Activated T-cell treated with anti-CD3 and anti-CD28 coated beads for 4 hours (primary cell): ENCODE results near the gene PCYOX1L.

Source experiments
- DNase-seq: peaks from one replicate; pipeline ENCODE4 v3.0.0-alpha.2; 2020

The PCYOX1L gene

DNA sequence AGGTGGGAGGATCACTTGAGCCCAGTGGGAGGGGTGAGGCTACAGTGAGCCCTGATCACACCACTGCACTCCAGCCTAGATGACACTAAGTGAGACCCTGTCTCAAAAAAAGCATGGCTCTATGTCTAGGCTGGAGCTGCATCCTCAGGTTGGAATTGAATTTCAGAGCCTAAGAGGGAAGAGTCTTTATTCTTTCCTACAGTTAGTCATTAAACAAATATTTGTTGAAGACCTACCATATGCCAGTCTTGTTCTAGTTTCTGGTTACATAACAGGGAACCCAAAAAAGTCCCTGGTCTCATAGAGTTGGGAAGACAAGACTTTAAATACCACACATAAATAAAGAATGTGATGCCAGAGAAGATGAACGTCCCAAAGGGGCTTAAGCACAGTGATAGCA, 19.5 kb upstream of the PCYOX1L start:
- DNase-seq: no peak

DNA sequence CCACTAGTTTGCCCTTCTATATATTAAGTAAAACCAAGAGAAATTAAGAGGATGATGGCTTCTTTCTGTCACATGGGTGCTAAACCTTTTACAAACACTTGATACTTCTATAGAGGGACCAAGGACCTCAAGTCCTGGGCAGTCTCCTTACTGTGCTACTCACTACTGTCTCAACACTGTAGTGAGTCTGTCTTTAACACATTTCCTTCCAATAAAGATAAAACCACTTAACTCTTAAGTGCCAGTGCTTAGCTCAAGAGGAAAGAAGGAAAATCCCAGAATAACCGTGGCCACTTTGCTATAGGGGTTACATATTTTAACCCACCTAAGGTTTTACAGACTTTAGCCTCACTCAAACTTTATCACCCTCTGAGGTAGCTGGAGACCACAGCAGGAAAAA, 16.9 kb upstream of the PCYOX1L start:
- no peak for DNase-seq

DNA sequence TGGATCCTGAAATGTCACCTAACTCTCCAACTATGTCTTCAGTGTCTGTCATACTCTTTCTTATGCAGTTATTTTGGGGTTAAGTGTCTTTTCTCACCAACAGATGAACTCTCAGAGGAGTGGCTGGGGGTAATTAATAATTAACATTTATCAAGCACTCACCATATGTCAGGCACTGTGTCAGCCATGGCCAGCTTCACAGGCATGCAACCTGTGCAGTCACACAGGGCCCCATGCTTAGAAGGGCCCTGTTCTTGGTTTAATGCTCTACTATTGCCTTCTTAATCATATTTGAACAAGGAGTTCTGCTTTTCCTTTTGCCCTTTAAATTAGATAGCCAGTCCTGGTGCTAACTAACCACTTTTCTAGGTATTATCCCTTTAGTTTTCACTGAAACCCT, 16.0 kb upstream of the PCYOX1L start:
- DNase-seq: no peak

DNA sequence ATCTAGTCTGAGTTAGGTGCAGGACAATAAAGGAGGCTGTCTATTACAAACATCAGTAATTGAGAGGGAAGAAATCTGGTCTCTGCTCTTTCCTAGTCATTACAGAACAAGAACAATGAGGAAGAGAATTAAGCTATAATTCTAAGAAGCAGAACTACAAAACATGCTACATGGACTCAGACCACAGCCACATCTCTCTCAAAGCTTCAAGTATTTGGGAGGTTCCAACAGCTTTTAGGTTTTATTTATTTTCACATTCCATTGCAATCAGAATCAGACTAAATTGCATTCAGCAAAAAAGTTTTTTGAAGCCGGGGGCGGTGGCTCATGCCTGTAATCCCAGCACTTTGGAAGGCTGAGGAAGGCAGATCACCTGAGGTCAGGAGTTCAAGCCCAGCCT, 13.7 kb upstream of the PCYOX1L start:
- no peak for DNase-seq

DNA sequence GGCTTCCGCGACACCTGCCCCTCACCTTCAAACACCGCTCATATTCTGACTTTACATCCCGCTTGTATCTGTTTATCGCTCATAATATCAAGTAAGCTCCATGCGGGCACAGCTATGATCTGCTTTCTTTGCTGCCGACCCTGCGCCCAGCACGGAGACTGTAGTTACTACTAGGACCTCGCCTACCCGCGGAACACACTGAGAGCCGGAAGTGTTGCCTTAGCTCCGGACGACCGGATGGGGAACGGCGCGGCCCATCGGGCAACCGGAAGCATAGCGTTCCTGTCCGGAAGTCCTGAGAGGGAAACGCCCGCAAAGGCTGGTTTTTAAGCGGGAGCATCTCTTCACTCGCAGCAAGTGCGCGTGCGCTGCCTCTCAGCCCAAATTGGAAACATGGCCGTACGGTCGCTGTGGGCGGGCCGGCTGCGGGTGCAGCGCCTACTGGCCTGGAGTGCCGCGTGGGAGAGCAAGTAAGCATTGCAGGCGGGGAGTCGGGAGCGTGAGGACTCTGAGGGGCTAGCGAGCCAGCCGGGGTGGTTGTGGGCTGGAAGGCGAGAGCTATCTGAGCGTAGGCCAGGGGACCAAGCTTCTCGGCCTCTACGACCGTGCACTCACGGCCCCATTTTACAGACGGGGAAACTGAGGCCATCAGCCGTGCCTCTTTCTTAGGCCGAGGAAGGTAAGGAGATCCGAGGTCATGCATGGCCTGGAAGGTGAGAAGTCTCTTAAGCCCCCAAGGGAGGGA, 12.5 kb upstream of the PCYOX1L start, which contains the start of gene GRPEL2:
GRPEL2 (plus strand) TSS at position 353 of the 745 bp plus-strand sequence; CDS start at position 394, 41 bp downstream.
- DNase-seq: peak; percentile 76

DNA sequence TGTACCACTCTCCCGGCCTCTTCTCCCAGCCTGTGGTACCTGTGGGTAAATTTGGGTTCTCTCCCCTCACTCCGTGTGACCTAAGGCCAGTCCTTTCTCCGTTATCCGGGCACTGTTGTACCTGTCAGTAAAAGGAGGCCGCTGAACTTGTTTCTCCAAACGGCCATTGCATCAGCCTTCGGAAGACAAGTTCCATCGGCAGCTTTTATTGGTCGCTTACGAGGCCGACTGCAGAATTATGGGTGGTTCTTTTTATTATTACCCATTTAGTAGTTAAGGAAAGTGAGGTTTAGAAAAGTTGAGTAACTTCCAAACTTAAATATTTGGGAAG, 12.0 kb upstream of the PCYOX1L start:
- DNase-seq: no peak

DNA sequence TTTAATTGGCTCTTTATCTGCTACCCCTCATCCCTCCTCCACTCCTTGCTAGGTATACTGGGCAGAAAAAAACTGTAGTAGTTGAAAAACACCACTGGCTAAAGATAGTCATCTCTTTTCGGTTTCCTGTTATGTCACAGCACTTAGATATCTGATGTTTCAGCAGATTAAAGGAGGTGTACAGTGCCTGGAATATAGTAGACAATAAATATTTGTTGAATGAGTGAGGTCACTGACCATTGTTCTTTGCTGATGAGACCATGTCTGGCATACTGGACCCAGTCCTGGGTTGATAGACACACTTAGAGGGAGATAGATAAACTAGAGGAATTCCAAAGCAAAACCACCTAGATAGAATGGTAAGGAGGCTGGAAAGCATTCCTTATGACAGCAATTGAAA, 9.3 kb upstream of the PCYOX1L start:
- DNase-seq: no peak

DNA sequence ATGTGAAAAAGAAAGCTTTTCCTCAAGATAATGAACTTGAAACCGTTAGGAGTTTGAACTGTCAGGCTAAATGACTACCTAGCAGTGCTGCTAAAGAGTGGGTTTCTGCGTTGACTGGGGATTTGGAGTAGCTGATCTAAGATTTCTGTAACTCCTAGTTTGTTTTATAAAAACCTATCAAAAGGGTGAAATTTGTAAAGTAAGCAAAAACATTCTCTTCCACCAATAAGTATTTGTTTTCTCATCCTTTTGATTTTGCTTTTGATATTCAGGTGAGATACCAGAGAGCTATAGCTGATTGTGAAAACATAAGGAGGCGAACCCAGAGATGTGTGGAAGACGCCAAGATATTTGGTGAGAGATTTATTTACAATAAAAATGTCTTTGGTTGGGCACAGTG, 8.5 kb upstream of the PCYOX1L start:
- DNase-seq: no peak

DNA sequence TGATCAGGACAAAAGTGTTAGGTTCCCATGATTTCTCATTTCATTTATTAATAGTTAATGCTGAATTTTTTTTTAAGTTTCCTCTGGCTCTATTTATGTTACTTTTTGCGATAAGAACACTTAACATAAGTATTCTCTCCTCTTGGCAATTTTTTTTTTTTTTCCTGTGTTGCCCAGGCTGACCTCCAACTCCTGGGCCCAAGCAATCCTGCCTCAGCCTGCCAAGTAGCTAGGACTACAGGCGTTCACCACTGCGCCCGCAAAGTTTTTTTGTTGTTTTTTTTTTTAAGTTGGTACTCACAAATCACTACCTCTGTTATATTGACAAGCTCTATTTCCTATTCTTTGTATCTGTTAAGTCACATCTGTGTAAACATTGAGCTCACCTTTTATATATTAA, 5.7 kb upstream of the PCYOX1L start:
- DNase-seq: no peak

DNA sequence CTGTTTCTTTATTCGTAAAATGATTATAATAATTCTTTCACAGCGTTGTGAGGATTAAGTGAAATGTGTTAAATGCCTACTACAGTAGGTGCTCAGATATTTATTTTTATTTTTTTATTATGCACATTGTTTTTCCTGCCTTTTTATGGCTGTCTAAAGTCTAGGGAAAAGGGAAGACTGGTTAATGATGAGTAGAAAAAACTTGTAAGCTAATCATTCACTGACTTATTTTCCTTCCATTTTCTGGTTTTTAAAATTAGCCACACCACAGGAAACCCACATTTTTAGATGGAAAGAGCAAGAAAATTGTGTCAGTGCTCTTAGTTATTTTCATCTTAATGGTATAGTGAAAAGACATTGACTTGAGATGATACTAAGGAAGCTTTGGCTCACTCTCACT, 3.9 kb upstream of the PCYOX1L start:
- DNase-seq: no peak

DNA sequence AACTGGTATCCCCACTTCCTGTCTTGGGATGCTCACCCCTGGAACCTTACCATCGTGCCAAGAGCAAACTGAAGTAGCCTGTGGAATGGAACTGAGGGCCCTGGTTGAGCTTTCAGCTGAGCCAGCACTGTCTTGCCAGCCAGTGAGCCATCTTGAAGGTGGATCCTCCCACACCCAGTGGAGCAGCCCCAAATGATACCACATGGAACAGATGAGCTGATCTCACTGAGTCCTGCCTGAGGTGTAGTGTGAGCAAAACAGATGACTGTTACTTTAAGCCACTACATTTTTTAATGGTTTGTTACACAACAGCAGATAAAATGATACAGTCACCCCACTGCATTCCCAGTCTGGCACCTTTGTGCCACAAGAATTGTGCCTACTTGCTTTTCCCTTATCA, 2.2 kb upstream of the PCYOX1L start:
- no peak for DNase-seq

DNA sequence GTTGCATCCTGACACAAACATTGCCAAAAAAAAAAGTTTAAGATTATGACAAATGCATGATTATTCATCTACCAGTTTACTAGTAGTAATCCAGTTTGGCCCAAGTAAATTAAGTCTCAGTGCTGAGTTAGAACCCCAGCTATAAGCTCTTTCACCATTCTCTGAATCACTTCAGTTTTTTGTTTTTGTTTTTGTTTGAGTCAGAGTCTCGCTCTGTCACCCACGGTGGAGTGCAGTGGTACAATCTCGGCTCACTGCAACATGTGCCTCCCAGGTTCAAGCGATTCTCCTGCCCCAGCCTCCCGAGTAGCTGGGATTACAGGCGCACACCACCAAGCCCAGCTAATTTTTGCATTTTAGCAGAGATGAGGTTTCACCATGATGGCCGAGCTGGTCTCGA, 1.5 kb upstream of the PCYOX1L start:
- no peak for DNase-seq

DNA sequence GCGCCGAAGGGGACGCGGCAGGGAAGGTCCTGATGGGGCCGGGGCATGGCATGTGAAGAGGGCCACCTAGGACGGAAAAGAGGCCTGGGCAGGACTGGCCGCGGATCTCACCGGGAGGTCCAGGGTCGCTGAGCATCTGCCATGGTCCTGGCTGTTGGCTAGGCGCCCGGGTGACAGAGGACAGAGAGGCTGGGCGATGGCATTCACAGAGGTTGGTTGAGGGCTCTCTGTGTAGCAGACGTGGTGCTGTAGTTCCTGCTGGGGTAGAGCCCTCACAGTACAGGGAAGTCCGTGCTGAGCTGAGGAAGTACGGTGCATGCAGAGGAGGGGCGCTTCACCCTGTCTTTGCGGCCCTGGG, 427 bp downstream of the PCYOX1L start:
- no peak for DNase-seq

DNA sequence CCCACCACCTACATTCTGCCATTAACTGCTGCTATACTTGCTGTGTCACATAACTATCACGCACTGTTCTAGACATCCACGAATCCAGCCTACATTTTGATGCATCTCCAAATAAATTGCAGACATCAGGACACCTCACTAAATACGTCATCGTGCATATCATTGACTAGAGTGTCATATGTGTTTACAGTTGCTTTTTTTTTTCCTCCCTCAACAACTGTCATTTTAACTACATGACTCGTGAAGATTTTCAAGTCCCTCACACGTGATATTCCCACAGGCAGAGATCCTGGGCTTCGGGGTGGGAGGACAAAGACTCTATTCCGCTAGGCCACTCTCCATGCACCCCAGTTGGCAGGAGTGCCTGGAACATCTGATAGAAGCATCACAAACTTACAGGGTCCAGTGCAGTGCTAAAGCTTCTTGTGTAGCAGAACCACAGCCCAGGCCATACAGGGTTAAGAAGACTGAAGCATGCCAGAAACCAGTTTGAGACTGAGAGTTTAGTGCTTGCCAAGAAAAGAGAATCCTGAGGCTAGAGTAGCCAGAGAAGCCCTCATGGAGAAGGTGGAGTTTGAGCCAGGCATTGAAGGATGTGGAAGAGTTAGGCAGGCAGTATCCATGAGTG, 1.1 kb downstream of the PCYOX1L start:
- DNase-seq: no peak

DNA sequence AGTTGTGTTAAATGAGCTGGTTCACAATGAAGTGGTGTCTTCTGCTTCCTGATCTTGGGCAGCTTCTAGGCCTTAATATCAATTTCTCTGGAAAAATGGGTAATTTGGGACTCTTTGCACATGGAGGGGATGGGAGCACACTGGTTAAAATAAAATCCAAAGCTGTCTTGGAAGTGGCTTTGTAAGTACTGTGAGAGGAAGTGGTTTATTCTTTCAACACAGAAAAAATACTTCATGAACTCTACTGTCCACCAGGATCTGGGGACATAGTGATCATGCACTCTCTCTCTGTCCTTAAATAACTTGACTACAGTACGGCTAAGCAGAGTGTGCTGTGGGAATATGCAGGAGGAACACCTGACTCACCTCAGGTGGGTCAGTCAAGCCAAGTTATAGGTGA, 2.4 kb downstream of the PCYOX1L start:
- DNase-seq: no peak

DNA sequence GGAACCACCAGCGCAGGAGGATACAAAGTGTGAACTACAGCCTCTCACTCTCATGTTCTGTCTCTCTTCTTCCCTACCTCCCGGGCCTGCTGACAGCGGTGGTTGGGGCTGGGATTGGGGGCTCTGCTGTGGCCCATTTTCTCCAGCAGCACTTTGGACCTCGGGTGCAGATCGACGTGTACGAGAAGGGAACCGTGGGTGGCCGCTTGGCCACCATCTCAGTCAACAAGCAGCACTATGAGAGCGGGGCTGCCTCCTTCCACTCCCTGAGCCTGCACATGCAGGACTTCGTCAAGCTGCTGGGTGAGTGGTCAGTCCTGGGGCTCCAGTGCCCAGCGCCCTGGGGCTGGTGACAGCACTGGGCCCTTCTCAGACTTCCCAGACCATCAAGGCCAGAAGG, 4.7 kb downstream of the PCYOX1L start:
- no peak for DNase-seq

DNA sequence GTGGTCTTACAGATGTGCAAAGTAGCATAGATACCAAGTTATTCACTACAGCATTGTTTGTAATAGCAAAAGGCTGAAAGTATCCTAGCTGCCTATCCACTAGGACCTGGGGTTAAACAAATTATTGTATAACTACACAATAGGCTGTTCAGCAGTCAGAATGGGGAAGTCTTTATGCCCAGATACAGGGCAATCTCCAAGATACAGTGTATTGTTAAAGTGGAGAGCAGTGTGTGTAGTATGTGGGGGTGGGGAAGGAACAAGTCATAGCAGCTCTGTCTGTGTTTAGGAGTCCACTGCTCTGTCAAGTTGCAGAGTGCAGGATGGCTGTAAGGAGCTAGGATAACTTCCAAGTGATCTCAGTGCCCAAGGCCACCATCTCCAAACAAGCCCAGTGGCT, 5.5 kb downstream of the PCYOX1L start:
- no peak for DNase-seq

DNA sequence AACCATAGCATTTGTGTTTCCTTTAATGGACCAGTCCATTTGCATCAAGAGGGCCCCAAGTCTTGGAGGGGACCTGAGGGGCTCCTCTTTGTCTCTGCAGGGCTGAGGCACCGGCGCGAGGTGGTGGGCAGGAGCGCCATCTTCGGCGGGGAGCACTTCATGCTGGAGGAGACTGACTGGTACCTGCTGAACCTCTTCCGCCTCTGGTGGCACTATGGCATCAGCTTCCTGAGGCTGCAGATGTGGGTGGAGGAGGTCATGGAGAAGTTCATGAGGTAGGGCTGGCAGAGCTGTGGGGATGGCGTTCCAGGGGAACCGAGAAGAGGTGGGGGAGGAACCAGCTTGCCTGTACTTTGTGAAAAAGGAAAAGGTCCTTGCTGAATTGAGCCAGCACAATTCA, 6.1 kb downstream of the PCYOX1L start:
- no peak for DNase-seq

DNA sequence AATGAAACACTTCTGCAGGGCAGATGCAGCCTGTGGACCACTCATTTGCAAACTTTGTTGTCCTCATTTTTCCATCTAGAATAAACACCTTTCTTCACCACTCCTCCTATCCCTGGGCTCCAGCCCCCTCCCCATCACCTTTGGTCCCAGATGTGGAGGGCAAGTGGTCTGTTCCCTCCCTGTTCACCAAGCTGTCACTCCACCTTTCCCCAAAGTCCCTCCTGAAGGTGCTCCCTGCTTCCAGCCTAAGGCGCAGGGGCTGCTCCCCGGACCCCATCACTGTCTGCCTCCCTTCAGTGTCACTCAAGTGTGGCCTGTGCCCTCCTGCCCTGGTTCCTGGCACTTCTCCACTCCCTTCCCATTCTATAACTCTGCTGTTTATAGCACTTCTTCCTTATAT, 6.9 kb downstream of the PCYOX1L start:
- no peak for DNase-seq

DNA sequence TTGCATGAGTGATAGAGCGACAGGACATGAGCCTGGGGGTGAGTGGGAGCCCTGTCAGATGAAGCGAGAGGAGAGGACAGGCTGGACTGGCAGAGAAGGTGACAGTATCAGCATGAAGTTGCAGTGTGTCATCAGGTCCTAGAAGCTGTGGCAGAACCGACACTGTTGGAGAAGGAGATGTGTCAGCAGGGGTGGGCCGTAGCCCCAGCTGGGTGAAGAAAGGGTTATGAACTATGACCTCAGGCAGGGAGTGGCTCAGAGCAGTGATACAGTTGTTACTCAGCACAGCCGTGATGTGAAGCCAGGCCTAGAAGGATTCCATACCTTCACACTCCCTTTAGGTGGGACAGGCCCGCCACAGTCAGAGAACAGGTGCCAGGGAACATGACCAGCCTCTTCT, 7.6 kb downstream of the PCYOX1L start:
- no peak for DNase-seq

DNA sequence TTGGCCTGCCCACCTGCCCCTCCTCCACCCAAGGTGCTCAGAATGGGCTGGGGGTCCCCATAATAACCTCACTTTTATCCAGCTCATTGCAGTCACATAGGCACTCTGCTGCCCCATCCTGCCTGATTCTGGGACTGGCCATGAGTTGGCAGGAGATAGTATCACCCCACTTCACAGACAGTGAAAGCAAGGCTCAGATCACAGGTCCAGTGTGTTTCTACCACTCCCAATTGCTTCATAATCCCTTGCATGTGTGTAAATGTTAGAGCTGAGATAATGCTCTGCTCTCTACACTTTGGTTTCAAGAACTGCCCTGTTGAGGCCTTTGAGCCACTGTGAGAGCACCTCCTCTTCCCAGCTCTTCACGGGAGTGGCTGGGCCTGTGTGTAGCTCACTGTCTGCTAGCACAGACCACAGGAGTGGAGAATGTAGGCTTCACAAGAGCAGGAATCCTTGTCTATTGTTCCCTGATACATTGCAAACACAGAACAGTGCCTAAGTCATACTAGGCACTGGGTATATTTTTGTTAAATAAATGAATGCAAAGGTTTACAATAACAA, 8.4 kb downstream of the PCYOX1L start:
- no peak for DNase-seq

DNA sequence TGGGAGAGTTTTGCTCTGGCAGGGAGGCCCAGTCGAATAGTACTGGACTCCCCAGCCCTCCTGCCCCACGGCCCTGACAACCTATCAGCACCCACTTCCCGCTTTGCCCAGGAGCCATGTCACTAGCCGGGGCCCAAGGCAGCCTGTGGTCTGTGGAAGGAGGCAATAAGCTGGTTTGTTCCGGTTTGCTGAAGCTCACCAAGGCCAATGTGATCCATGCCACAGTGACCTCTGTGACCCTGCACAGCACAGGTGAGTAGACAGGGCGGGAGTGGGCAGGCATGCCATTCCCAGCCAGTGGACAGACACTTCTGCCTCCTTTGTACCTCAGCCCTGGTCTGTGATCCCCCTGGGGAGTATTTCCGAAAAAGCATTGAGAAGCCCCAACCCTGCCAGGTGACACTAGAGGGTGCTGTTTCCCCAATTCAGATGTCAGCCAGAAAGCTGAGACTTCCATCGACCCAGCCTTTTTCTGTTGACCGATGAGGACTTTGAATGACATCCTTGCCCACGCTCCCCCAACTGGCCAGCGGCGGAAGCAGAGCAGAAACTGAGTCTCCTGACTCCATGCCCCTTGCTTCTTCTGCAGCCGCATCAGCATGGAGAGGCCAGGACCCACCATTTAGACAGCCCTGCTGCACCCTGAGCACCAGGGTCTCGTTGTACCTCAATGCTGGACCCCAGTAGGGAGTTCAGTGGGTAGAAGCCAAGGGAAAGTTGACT, 9.6 kb downstream of the PCYOX1L start:
- peak; percentile 48 for DNase-seq

DNA sequence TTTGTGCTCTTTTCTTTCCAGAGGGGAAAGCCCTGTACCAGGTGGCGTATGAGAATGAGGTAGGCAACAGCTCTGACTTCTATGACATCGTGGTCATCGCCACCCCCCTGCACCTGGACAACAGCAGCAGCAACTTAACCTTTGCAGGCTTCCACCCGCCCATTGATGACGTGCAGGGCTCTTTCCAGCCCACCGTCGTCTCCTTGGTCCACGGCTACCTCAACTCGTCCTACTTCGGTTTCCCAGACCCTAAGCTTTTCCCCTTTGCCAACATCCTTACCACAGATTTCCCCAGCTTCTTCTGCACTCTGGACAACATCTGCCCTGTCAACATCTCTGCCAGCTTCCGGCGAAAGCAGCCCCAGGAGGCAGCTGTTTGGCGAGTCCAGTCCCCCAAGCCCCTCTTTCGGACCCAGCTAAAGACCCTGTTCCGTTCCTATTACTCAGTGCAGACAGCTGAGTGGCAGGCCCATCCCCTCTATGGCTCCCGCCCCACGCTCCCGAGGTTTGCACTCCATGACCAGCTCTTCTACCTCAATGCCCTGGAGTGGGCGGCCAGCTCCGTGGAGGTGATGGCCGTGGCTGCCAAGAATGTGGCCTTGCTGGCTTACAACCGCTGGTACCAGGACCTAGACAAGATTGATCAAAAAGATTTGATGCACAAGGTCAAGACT, 10.3 kb downstream of the PCYOX1L start:
- DNase-seq: no peak

DNA sequence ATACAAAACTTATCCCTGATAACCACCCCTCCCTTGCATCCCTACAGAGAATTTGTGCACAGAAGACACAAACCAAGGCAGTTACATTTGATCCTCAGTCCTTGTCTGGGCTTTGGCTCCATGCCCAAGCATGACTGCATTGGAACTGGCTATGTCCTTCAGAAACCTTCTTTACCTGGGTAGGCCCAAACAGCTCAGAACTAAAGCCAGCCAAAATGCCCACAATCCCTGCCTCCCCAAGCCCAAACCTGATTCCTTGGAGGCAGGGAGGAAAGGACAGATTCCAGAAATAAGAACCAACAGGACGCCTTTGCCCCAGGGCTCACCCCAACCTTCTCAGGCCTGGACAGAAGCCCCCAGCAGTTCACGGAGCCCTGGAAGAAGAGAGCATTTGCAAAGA, 13.0 kb downstream of the PCYOX1L start:
- DNase-seq: no peak
